Right forelimb (tissue), 1 donor: ENCODE measurements around the gene NTMT1.
"Not testable (repeated sequence)": the region's sequence is repeated elsewhere in the genome, so short reads cannot be mapped to it uniquely, and the experiment has no call there.

Experiments
- DNase-seq: peaks from one replicate; pipeline ENCODE4 v3.0.0-alpha.2; 2018

NTMT1 gene

DNA sequence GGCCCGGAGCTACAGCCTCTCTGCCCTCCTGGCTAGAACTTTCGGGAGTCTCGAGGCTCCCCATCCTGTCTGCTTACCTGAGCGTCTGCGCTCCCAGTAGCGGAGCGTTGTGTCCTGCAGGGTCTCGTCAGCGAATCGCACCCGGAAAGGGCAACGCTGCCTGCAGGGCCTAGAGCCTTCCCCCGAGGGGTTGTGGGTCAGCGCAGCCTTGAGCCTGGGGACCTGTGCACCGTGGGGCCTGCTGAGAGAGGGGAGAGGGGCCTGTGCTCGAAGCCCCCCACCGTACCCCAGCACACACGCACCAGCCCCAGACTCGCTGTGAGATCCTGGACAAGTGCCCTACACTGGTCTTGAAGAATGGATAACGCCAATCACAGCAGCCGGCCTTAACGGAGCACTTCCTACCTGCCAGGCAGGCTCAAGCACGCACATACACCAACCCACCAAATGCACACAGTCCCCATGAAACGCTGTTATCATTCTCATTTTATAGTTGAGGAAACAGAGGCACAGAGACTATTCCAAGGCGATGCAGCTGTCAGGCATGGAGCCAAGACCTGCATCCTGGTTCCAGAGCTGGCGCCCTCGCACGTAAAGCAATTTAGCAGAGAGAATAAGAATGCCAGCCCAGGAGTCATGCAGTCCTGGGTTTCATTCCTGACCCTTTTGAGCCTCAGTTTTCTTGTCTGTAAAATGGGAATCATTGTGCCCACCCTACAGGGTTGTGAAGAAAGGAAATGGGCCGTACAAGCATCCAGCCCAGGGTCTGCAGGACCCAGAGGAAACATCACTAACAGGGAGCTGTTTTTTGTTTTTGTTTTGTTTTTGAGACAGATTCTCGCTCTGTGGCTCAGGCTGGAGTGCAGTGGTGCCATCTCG lies 10.3 kb upstream of the NTMT1 start:
- no peak for DNase-seq

DNA sequence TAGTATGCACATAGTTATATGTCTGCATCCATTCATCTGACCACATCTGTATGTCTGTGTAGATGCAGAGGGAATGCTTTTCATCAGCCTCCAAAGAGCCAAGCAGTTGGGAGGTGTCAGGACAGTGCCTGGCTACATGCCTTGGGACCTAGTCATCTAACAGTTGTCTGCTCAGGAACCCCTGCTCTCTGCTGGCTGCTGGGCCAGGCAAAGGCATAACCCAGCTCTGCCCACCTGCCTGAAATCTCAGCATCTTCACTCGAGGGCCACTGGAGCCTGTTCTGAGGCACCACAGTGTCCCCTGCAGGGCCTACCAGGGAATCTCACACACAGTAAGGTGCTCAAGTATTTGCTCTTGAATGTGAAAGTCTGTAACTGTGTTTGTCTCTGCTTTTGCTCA lies 8.8 kb upstream of the NTMT1 start:
- no peak for DNase-seq

DNA sequence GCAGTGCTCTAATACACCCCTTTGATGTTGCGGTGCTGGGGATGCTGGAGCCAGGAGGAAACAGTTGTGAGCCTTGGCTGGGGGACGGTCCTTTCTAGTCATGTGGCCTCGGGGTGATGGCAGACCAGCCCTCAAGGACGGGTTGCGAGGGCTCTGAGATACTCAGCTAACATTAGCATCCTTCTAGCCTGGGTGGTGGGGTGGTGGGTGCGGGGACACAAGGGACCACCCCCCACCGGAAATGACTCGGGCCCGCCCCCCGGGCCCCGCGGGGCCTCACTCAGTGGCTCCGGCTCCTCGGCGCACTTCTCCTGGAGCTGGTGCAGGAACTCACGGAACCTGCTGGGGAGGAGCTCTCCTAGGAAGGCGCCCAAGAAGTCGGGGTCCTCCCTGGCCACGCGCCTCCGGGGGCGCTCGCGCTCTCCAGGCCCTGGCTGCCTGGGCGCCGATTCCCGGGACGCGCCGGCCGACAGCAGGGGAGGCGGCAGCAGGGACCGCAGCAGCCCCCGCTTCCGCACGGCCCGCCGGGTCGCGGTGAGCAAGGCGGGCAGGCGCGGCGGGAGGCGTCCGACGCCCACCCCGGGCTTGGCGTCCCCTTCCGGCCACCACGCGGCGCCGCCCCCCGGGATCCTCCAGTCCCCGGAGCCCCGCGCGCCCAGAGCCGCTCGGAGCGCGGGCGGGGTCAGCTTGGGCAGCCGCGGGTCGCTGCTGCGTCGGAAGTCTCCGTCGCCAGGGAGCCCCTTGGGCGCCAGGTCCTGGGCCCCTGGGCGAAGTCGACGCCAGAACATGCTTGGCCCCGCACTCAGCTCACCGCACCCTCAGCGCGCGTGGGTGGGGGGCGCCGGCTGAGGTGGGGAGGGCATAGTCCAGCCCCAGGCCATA lies 5.9 kb upstream of the NTMT1 start:
- peak; percentile 52 for DNase-seq

DNA sequence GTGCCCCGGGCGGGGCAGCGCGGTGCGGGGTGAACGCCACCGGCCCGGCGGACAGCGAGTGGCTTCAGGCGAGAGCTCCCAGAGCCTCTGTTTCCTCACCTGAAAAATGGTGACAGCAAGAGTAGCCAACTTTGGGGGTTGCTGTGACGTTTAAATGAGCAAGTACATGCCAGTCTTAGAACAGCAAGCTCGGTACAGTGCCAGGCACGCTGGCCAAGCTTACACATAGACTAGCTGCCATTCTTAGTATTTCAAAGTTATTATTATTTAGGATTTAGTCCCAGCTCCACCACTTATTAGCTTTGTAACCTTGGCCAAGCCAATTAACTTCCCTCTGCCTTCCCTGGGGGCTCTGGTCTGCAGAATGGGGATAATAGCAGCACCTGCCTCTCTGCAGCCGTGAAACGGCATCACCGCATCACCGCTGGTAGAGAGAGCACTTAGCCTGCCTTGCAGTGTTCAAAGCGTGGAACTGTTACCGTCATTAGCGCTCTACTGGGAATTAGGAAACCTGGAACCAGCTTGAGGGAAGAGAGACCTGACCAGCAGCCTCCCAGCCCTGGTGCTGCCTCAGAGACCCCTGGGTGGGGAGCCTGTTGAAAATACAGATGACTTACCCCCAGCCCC lies 5.2 kb upstream of the NTMT1 start, which contains the start of gene C9orf50:
TSS of gene C9orf50 (minus strand) at position 433 of the 627 bp plus-strand sequence. CDS start 527 bp downstream, outside the sequence.
- no peak for DNase-seq

DNA sequence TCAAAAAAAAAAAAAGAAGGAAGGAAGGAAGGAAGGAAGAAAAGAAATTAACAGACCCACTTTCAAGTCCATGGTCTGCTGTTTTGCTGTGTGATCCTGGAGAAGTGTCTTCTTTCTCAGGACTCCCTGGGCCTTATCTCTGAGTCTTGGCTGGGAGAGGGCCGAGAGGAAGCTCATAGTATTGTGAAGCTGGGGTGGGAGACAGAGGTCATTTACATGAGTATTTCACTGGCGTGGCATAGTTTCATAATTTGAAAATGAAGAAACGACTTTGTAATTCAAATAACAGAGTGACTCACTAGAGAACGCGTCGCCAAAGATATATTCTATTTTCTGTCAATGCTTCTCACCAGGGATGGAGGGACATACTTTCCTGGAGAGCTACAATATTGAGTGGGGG lies 2.6 kb upstream of the NTMT1 start:
- no peak for DNase-seq

DNA sequence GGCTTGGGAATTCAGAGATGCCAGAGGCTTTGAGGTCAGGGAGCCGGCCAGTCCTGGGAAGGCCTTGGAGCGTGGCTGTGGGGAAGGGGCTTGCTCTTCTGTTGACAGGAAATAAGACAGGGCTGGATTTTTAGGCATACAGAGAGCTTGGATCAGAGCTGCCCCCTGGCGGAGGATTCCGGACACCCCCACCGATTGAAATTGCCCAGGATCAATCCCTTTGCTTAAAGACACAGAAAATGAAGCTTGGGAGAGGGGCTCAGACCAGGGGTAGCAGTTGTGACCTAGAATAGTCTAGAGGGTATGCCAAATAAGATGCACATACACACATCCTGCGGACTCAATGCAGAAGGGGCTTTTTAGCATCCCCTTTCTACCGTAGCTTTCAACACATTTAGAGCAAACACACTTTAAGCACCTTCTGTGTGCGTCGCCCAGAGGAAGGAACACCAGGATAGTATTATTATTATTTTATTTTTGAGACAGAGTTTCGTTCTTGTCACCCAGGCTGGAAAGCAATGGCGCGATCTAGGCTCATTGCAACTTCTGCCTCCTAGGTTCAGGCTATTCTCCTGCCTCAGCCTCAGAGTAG lies 1.7 kb upstream of the NTMT1 start:
- peak; percentile 78 for DNase-seq

DNA sequence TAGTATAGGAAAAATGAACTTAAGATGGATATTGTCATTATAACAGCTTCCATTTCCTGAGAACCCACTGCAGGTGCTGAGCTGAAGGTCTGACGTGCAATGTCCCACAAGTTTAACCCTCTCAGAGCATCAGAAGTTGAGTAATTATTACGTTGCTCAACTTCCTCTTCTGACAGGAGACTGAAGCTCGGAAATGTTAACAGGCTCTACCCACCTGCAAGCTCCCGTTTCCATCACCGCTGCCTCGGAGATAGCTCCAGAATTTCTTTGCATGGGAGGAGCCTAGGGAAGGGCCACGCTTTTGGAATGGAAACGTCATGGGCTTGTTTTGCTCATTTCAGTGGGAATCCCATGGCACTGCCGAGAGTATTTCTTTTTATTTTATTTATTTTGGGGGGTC lies 1.0 kb upstream of the NTMT1 start:
- DNase-seq: no peak

DNA sequence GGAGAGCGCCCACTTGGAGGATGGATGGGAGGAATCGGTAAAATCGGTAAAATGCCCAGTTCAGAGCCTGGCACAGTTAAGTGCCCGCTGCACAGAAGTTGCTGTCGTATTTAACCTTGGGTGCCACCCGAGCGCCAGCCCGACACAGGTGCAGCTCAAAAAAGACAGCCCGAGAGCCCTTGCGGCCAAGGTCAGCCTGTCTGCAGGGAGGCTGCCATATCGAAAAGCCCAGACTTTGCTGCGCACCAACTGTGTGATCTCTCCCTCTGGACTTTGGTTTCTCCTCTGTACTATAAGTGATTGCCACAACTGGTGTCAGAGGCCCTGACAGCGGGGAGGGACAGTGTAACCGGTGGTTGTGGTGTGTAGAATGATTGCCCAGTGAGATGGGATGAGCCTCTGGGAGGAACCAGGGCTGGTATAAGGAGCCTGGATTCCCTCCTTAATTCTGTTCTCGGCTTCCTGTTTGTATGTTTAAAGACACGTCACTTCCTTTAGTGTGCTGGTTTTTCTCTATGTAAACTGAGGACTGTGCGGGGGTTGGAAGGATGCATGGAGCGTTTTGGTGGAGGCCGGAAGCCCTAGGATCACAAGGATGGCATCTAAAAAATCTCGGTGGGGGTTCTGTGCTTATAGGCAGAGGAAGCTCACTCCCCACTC lies 792 bp downstream of the NTMT1 start:
- DNase-seq: peak; percentile 54

DNA sequence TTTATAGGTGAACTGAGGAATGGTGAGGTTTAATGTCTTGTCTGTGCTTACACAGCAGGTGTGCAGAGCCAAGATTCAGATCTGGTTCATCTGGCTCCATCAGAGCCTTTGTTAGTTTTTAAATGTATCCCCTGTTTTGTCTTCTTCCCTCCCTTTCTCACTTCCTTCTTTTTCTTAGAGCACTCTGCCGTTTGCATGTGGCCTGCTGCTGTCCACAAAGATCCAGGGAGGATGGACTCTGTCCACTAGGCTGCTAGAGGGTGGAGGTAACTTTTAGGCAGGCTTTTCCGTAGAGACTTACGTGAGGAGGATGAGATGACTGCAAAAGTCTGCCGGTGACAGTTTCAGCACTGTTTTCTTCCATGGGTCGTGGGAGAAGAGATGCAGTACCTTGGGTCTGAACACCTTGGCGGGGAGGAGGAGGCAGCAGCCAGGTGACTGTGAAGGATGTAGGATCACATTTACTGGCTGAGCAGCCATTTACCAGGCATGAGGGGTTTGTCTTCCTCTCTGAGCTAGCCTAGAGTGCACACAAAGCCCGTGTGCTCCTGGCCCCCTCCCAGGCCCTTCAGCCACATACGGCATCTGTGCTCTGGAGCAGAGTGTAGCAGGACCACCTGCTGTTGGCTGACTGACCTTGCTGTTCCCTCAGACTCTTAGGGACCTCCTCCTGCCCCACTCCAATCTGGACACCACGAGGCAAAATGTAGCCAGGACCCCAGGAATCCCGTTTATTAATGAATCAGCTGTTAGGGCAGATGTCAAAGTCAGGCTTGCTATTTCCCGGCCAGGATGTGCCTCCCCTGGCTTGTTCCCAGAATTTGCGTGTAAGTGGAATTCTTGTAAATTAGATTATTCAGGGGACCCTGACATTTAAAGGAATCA lies 1.8 kb downstream of the NTMT1 start:
- no peak for DNase-seq

DNA sequence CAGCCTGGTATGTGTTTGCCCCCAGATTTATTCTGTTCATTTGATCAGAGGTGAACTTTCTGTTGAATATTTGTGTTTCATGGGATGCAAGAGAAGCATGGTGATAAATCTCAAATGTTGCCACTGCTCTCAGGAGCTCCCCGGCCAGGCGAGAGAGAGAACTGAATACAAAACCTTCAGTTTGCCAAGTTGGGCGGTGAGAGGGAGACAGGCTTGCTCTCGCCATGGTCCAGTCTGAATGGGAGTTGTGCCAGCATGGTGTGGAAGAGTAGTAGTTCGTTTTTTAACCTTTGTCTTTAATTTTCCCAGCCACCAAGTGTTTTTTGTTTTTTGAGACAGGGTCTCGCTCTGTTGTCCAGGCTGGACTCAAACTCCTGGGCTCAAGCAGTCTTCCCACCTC lies 2.7 kb downstream of the NTMT1 start:
- no peak for DNase-seq

DNA sequence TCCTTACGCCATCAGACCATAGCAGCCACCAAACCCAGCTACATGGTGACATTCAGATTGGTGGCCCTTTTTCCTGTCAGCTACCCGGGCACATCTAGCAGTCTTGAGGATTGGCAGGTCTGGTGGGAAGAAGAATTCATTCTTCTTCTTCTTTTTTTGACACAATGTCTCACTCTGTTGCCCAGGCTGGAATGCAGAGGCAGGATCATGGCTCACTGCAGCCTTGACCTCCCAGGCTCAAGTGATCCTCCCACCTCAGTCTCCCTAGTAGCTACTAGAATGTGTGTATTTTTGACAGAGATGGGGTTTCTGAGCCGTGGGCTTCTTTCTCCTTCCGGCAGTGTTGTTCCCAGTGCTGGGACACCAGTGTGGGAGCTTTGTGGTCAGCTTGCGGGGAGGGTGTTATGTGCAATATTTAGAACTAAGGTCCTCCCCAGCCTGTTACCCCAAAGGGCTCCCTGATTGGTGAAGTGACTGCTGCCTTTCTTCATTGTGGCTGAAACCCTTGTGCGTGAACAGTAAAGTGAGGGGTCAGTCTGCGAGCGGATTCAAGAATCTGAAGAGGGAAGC lies 3.4 kb downstream of the NTMT1 start:
- DNase-seq: no peak

DNA sequence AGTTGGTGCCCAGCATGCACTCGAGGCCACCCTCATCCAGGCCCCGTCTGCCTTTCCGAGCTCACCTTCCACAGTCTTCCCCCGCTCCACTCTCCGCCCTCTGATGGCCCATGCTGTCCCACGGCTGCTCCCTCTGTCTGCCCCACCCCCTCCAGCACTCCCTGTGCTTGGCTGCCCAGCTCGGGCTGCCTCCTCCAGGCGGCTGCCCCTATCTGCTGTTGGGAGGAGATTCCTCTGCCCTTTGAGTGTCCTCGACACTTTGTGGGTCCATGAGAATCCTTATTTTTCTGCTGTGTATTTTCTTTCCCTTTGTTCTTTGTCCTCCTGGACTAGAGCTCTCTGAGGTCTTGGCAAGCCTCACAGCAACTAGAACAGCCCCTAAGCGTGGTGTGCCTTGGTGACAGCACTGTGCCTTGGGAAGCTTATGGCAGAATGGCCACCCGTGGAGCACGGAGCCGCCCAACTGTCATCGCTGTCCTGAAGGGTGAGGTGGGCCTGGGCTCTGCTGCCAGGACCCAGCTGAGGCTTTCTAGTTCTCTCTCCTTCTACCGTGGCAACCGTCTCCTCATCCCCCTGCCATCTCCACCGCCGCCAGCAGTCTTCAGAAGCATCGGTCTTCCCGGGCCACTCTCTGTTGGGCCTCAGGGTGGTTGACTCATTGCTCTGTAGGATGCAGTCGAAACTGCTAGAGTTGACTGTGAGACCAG lies 5.2 kb downstream of the NTMT1 start:
- DNase-seq: no peak

DNA sequence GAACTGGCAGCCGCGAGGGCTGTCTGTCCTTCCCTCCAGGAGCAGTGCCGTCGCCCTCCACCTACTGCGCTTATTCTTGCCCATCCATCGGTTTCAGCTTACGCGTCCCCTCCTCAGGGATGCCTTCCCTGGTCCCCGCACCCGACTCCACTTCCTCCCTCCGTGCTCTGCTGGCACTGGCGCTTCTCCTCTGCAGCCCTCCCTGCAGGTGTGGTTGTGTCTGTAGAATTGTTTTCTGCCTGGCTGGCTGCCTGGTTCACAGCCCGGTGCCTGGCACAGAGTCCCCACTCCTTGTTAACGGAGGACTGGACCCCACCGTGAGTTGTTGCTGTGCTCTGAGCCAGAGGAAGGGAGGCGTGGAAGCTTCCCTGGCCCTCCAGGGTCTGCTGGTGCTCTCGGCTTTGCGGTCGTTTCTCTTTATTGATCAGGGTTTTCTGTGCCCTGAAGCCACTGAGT lies 5.7 kb downstream of the NTMT1 start:
- DNase-seq: no peak

DNA sequence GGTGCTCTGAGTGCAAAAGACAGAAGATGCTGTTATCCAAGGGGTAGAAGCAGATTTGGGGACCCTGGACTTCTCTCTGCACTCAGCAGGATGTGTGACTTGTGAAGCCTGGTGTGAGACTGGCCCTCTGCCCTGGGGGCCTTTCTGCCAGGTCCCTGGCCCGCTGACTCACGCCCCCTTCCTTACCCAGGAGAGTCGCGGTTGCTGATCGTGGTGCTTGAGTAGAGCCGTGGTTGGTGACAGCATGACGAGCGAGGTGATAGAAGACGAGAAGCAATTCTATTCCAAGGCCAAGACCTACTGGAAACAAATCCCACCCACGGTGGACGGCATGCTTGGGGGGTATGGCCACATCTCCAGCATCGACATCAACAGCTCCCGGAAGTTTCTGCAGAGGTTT lies 6.5 kb downstream of the NTMT1 start:
- no peak for DNase-seq

DNA sequence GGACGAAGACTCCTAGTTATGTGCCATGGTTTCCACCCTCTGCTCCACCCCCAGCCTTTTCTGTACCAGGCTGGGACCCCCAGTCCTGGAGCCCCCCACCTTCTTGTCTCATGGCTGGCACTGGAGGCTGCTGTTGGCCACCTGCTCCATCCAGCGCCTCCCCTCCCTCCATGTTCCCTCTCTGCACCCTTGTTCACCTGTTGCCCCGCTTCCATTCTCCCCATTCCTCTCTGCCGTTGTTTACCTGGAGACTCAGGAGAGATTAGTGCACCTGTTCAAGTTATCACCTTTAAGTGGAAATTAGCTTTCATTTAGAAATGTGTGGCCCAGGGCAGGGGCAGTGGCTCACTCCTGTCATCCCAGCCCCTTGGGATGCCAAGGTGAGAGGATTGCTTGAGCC lies 7.2 kb downstream of the NTMT1 start:
- DNase-seq: no peak

DNA sequence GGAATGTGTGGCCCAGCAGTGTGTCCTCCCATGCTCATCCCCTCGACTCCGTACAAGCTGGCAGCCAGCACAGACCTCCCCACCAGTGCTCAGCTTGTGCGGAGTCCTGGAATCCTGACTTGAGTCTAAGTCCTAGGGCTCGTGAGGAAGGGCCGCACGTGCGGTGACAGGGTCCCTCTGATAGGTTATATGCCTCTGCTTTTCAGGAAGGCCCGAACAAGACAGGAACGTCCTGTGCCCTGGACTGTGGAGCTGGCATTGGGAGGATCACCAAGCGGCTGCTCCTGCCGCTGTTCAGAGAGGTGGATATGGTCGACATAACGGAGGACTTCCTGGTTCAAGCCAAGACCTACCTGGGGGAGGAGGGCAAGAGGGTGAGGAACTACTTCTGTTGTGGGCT lies 7.9 kb downstream of the NTMT1 start:
- no peak for DNase-seq

DNA sequence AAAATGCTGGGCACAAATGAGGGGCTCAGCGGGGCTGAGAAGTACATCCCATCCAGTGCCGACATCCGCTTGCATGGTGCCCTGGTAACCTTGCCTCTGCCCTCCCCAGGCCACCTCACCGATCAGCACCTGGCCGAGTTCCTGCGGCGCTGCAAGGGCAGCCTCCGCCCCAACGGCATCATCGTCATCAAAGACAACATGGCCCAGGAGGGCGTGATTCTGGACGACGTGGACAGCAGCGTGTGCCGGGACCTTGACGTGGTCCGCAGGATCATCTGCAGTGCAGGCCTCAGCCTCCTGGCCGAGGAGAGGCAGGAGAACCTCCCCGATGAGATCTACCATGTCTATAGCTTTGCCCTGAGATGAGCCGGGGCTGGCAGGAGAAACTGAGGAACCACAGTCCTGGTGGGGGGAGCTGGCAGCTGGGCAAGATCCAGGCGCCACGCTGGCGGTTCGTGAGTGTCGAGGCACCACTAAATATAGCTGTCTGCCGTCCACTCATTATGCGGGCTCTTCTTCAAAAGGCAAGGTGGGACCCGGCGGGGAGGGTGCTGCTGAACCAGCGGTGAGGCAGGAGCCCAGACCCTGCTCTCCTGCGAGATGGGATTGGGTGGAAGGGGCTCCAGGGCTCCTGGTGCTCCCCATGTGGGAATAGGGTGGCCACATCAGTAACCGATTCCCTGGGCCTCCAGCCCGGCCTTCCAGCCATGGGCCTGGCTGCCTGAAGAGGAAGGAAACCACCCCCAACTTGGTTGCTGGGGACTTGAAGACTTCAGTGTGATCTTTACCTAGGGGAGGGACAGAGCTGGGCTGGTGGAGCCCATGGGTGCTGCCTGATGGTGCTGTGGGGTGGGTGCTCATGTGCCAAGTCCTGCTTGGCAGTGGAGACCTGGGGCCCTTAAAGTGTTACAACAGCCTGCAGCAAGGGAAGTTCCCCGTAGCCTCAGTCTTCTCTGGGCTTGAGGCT lies 9.4 kb downstream of the NTMT1 start:
- no peak for DNase-seq

DNA sequence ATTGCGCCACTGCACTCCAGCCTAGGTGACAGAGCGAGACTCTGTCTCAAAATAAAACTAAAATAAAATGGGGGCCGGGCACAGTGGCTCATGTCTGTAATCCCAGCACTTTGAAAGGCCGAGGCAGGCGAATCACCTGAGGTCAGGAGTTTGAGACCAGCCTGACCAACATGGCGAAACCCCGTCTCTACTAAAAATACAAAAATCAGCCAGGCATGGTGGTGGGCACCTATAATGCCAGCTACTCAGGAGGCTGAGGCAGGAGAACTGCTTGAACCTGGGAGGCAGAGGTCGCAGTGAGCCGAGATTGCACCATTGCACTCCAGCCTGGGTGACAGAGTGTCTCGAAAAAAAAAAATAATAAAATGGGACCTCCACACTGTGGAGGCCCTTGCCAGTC lies 10.4 kb downstream of the NTMT1 start:
- DNase-seq: not testable (repeated sequence)

DNA sequence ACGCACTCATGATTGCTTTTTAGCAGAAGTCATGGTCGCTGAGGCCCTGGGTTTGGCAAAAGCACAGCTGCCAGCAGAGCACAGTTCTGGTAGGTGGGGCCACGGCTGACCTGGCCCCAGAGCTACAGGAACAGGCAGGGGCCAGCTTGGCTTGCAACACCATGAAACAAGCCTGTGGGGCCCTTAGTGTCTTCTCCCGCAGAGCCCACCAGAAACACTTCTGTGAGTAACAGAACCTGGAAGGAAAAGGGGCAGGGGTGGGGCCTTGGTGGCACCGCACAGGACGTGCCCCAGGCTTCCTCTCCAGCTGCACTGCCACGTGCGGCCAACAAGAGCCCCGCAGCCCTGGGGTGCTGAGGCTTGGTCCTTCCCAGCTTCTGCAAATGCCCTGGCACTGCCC lies 11.1 kb downstream of the NTMT1 start:
- no peak for DNase-seq
